SK-N-MC (cell line): ENCODE measurements around the gene VSTM1.

ENCODE experiments used
- EZH2 ChIP-seq: fragments of 200-600 bp; sonication (generic); IDR thresholded peaks from one replicate; pipeline ENCODE4 v1.6.1; 2017; ENCODE audit warnings: antibody characterized with exemption
- POLR2AphosphoS5 ChIP-seq: IDR thresholded peaks from 2 replicates; pipeline ENCODE4 v1.6.1; 2012; ENCODE audit warnings: mild to moderate bottlenecking, low read depth, low read length, borderline replicate concordance

GRCh38 chr19:54021932-54022331, 41.8 kb downstream of the VSTM1 start:
- TF ChIP-seq EZH2 (no peak), POLR2AphosphoS5 (no peak)
